DMS79 treated with DMSO at 0.1 percent for 48 hours (cell line): ENCODE data around the gene HCFC1.
A peak's percentile ranks its signal among the peaks of the same experiment; 100 is the strongest.

Experiments used
- DNase-seq: peaks from one replicate; lab custom pipeline; 2025; lab: John Stamatoyannopoulos, UW

HCFC1 gene

DNA sequence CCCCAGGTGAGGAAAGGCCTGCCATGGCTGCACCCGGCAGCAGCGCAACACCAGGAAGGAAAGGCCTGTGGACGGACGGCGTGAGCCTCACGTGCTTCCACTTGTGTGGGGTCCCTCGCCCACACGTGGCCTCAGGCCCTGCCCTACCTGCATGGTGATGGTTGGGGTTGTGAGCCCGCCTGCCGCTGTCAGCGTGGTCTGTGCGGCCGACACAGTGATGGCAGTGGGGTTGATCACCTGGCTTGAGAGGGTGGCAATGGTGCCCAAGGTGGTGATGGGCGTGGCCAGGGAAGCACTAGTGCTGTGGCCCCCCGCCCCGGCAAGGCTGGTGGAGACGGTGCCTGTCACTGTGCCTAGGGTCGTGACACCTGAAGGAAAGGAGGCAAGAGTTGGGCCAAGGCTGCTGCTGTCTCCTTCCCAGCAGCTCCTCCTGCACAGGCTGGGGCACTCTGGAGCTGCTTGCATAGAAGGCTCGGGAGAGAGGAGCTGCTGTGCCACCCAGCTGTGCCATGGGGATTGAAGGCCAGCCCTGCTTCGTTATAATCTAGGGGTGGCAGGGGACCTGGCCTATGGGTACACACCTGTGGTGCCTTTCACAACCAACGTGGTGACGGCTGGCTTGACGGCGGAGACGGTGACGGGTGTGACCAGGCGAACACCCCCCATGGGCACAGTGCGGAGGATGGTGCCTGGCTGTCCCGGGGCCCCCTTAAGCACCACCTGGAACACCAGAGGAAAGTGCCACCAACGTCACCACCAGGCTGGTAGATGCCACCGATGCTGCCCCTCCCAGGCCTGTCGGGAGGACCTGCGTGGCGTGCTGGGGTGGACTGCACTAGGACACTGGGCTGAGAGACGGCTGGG lies 15.3 kb downstream of the HCFC1 start:
- DNase-seq: no peak

DNA sequence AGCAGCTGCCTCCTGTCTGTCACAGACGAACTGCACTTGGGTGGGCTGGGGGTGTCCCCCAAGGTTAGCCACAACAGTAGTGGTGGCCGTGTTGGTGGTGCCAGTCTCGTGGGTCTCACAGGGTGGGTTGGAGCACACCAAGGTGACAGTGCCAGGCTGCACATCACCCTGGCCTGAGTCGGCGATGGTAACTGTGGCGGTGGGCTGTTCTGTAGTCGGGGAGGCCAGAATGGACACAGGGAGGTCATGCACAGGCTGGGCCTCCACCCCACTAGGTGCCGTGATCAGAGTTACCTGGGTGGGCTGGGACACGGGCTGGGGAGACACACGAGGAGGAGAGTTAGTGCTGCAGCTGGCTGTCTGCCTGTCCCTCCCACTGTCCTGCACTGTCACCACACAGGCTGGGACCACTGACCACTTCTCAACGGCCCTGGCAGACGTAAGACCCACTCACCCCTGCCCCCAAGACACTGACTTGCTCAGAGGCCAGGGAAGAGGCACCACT lies 16.3 kb downstream of the HCFC1 start:
- DNase-seq: no peak

DNA sequence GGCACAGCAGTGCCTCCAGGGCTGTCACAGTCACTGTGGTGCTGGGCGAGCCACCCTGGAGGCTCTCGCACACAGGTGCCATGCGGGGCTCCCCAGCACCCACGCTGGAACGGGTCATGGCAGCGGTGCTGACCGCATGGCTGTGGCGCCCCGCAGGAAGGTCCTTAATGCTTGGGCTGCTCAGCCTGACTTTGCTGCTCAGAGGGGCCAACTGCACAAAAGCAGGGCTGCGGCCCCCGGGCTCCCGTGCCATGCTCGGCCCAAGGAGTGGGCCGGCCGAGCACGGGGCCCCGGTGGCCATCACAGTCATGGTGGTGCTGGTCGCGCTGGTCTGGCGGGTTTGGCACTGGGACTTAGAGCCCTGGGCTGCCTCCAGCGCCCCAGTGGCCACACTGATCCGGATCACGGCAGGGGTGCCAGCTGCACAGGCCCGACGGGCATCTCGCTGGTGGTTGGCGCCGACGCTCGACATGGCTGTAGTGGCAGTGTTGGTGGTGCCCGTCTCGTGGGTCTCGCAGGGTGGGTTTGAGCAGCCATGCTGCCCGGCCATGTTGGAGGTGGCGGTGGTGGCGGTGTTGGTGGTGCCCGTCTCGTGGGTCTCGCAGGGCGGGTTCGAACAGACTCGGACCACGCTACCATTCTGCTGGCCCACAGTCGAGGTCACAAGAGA lies 16.9 kb downstream of the HCFC1 start:
- no peak for DNase-seq

DNA sequence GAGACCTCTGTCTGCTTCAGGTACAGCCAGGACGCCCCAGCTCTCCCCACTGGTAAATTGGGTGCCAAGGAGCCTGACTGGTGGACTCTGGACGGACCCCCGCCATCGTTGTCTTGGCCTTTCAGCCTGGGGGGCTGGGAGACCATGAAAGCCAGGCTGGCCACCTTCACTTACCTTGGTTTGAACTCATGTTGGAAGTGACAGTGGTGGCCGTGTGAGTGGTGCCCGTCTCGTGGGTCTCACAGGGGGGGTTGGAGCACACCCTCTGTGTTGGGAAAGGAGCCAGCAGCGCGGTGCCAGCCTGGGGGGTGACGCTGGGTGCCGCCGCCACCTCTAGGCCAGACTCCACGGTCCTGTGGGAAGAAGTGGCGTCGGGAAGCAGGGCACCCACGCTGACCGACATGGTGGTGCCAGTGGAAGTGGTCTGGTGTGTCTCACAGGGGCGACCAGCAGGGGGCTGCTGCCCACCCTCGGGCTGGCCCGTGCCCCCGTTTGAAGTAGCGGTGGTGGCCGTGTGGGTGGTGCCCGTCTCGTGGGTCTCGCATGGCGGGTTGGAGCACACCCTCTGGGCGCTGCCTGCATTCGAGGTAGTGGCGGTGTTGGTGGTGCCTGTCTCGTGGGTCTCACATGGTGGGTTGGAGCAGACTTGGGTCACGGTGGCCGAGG lies 17.6 kb downstream of the HCFC1 start:
- DNase-seq: no peak

DNA sequence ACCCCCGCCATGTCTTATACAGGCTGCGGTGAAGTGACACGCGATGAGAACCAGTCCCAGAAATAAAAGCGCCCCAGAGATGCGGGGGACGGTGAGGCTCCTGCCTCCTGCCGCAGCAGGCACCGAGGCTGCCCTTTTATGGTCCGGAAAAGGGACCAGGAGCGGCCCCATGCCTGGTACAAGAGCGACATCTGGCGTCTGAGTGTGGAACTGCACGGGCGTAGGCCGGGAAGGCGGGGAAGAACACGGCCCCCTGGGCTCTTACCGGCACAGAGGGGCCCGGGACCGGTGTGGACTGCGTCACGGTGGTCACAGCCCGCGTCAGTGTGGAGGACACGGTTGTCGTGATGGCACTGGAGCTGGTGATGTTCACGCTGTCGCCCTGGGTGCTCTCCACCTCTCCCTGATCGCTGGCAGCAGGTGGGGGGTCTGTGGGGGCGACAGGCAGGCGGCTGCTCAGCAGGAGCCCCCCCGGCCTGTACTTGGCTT lies 18.2 kb downstream of the HCFC1 start:
- peak; percentile 2 for DNase-seq

DNA sequence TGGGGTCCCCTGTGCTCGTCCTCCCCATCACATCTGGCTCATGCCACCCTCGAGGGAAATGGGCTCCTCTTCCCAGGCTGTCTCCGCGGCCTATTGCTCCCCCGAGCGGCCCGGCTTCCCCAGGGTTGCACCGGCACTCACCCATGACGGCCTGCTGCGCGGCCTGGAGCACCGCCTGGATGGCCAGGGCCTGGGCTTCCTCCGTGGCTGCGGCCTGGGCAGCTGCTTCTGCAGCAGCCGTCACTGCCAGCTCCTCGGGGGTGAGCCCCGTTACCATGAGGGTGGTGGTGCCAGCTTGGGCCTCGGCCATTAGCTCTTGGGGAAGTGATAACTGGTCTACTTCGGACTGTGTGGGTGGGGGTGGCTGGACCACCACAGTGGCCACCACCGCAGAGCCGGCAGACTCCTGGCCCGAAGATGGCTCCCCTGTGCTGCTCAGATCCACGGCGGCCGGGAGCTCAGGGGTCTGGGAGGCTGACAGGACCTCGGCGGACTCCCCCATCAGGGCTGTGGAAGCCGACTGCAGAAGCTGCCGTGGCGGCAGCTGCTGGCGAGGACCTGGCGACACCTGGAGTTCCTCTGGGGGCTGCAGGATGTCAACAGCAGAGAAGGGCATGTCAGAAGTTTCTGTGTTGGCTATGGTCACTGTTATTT lies 19.1 kb downstream of the HCFC1 start:
- DNase-seq: no peak

DNA sequence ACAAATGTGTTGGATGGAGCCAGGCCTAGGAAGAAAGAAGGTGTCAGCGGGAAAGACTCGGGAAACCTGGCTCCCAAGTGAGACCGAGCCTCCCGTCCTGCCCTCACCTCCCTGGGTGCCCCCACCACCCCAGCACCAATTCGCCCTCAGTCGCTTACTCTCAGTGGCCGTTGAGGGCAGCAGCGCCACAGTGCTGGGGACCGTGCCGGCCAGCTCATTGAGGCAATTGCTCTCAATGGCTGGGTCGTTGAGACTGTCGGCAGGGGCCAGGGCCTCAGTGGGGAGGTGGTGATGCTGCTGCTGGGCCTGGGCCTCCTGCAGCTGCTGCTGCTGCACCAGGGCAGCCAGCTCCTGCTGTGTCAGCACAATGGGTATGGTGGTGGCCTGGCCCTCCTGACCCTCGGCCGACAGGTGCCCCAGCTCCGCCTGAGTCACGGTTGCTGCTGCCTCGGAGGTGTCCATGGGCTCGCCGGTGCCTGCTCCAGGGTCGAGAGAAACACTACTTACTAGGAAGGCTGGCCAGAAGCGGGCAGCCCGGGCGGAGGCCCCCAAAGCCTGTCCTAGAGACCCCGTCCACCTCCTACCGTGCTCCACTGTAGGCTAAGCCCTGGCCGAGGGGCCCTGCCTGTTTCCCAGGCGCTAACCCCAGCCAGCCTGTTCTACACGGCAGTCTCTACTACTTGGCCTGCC lies 19.8 kb downstream of the HCFC1 start:
- no peak for DNase-seq

DNA sequence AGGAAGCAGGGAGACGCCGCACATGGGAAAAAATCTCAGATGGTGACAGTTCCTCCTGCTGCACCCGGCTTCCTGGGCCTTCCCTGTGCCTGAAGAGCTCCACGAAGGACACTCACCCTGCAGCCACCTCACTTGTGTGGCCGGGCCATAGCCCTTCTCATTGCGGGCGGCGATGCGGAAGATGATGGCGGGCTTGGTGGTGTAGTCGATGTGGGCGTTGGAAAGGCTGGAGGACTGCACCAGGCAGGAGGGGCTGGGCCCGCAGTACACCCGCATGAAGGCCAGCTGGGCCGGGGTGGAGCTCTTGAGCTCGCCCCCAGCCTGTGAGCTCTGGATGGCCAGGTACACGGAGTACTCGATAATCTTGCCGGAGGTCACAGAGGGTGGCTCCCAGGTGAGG lies 21.5 kb downstream of the HCFC1 start:
- no peak for DNase-seq

DNA sequence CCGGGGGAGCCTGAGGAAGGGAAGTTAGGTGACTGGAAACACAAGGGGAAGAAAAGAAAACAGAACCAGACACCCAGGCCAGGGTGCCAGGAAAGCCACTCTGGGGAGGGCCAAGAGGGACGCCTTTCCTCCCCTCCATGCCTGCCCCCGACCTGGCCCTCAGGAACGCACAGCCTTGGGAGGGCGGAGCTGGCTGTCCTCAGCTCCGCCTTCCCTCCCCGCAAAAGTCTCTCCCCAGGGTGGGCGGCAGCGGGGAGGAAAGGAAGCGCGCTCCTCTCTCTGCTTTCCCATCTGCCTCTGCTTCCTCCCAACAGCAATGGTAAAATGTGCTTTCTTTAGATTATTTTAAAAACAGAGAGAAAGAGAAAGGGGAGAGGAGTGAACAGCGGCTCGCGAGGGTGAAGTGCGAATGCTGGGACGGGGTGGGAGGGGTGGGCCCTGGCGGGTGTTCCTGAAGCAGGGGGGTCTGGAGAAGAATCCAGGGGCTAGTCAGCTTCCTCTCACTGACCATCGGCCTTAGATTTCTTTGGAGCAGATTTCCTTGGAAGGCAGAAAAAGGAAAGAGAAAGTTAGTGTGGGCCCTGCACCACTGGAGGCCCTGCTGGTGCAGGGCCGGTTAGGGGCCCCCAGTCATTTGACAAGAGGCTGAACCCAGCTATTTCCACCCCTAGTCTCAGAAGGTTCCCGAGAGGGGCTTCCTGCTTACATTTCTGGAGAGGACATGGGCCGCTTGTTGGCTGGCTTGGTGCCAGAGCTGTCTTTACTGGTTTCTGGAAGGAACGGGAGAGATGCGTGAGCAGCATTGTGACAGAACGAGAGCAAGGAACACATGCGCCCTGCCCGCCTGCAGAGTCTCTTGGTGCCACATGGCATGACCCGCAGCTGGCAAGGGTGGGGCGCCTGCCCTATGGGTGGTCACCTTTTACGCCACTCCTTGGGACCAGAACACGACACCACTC lies 22.5 kb downstream of the HCFC1 start:
- DNase-seq: no peak

DNA sequence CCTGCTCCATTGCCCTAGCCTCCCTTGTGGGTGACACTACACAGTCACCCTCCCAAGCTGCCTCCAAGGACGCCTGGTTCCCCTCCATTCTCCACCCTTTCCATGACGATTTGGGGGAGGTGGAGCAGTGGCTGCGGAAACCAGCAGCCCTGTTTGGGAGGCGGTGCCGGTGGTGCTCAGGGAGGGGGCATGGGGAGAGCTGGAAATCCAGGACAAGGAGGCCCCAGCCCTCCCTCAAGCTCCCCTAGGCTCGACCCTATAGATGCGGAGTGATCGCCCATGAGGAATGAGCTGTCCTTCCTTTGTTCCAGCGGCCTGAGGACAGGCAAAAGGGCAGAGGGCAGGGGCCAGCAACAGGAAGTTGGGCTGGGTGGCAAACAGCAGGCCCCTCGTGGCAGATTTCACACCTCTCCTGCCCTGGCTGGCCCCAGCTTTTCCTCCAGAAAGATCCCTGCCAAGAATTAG lies 23.6 kb downstream of the HCFC1 start:
- DNase-seq: no peak

DNA sequence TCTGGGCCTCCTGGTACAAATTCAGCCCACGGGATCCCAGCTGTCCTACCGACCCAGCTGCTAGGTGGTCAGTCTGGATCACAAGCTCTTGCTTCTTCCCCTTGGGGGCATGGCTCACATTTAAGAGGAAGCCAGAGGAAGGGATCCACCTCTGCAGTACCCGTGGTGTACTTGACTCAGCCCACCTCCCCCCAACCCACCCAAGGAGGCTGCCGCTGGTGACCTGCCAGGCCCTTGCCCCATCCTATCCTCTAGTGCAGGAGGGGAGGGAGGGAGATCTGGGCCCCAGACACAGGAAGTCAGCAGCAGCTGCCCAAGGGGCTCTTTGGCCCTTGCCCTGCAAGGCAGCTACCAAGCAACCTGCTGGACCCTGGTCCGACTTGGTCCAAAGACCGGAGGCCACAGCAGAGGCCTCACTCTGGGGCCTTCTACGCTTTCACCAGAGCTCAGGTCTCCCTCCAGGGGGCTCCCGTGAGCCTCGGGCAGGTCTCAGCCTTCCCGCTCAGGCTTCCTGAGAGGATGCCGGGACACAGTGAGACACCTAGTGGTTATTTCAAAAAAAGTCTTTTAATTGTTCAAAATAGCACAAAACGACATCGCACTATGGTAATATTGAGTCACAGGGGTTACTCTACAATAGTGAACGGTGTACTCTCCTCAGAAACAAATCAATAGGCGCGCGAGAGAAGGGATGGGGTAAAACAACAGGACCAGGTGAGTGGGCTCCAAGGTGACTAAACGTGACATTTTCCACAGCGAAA lies 24.4 kb downstream of the HCFC1 start:
- DNase-seq: peak; percentile 12

DNA sequence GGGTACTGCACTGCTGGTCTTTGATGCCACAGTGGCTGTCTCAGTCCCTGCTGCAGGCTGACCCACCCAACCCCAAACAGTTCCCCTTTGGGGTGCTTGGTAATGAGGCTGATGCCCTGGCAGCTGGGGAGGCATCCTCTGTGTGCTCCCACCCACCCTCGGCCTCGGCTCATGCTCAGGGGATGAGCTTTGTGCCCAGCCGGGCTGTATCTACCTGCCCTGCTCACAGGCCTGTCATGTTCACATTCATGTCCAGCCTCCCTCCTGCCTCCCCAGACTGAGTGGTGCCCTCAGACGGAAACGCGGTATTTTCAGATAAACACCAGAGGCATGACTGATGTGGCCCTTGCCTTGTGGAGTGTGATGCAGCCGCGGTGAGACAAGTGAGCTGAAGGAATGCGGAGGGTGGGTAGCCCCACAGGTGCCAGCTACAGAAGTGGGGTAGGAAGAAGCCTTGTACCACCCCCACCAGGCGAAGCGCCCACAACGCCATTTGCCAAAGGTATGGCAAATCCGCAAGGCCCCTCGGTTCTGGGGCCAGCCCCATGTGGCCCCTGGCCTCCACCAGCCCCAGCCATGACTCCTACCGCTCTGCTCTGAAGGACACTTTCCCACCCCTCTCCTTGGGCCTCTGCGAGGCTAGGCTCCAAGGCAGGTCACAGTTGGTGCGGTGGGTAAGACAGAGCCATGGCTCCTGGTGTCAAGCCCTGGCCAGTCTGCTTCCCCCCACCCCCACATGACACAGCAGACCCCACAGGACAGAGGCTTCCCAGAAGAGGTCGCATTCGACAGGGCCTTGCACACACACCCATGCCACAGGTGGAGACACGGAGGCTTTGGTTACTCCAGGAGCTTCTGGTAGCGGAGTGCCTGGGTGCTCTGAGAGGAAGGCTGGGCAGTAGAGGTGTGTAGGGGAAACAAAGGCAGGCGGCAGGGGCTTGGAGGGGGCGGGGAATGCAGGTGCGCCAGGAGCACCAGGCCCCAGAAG lies 25.4 kb downstream of the HCFC1 start:
- DNase-seq: no peak

DNA sequence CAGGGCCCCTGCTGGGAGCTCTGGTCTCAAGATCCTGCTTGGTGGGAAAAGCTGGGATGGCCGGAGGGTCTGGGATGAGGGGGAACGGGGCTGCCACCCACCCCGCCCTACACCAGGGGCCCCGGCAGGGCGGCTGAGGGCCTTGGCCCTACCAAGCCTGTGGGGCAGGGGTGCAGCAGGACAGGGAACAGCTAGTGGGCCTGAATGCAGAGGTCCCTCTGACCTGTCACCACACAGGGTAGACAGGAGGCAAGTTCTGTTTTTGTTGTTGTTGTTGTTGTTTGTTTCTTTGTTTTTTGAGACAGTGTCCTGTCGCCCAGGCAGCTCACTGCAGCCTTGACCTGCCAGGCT lies 26.8 kb downstream of the HCFC1 start:
- no peak for DNase-seq

DNA sequence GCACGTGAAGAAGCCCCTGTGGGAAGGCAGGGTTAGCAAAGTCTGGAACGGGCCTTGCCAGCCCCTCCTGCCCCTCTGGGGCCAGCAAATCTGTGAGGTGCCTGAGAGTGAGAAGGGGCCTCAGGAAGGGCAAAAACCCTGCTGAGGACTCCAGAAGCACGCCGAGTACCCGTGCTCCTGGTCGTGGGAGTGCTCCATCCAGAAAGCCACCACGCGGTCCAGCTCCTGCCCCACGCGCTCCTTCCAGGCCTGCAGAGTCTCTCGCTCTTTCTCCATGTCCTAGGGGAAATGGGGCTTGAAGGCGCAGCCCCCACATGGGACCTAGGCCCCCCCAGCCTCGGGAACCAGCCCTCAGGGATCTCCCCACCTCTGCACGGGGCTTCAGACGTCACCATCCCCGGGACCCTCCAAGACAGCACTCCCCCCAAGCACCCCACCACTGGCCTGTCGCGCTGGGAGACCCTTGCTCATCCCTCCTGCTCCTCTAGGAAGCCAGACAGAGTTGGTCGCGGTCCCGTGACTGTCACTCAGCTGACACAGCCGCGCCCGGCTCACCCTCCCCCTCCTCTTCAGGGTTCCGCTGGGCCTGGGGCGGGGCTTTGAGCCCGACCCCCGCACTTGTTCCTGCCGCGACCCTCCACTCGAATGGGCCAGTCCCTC lies 27.3 kb downstream of the HCFC1 start, which contains the start of gene RENBP:
TSS of gene RENBP (minus strand) at position 504 of the 660 bp plus-strand sequence. CDS start at position 471, 33 bp downstream.
- DNase-seq: no peak

DNA sequence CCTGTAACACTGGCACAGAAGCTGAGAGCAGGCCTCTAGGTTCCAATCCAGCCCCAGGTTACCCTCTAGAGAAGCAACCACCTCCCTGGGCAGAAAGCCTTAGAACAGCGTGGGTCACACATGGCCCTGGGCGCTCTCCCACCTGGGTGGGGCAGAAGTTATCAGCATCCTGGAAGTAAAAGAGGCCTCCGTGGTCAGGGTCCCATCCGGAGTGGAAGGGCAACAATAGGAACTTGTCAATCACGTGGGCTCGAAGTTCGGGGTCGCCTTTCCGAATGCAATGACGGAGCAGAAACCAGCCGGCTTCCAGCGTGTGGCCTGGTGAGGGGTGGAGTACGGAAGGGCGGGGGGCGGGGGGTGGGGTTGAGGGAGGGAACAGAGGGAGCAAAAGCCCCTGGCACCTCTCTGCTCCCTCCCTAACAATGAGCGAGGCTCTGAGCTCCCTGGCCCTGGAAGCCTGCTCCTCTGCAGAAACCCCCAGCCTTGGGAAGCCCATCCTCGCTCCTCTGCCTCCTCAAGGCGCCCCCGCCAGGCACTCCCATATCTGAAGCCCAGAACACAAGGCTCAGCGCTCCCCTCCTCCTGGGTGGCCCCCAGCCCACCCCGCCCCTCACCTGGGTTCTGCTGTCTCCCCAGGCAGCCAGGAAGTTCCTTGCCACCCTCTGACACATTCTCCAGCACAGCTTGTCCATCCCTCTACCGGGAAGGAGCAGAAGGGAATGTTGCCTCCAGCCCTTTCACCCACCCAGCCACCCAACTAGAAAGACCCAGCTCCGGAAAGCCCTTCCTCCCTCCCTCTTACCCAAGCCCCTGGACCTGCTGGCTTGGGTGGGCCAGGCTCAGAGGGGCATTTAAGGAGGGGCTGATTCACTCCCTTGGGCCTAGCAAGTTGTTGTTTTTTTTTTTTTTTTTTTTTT lies 30.0 kb downstream of the HCFC1 start:
- no peak for DNase-seq

DNA sequence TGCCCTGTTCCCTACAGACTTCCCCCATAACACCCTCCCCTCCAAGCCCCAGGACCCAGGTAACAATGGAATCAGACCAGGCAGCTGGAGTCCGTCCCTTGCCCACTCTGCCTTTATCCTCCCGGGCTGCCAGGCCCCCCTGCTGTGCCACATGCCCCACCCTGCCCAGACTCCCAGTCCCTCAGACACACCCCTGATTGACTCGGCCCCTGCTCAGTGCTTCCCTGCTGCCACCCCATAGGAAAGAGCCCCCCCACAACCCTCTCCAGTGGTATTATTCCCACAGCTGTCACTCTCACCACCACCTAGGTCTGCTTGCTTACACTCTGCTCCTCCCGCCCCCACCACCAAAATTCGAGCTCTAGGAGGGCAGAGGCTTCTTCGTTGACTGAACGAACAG lies 32.0 kb downstream of the HCFC1 start:
- DNase-seq: no peak
